HUDEP-2 (cell line): Measurements from ENCODE around the gene TRIM72.

Experiments used
- DNase-seq, 76 experiments: peaks; one replicate each; lab custom pipeline; 2025; ENCODE audit not compliant: unreplicated experiment in 76 of 76; lab: John Stamatoyannopoulos, UW

TRIM72 gene, protein sequence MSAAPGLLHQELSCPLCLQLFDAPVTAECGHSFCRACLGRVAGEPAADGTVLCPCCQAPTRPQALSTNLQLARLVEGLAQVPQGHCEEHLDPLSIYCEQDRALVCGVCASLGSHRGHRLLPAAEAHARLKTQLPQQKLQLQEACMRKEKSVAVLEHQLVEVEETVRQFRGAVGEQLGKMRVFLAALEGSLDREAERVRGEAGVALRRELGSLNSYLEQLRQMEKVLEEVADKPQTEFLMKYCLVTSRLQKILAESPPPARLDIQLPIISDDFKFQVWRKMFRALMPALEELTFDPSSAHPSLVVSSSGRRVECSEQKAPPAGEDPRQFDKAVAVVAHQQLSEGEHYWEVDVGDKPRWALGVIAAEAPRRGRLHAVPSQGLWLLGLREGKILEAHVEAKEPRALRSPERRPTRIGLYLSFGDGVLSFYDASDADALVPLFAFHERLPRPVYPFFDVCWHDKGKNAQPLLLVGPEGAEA

DNA sequence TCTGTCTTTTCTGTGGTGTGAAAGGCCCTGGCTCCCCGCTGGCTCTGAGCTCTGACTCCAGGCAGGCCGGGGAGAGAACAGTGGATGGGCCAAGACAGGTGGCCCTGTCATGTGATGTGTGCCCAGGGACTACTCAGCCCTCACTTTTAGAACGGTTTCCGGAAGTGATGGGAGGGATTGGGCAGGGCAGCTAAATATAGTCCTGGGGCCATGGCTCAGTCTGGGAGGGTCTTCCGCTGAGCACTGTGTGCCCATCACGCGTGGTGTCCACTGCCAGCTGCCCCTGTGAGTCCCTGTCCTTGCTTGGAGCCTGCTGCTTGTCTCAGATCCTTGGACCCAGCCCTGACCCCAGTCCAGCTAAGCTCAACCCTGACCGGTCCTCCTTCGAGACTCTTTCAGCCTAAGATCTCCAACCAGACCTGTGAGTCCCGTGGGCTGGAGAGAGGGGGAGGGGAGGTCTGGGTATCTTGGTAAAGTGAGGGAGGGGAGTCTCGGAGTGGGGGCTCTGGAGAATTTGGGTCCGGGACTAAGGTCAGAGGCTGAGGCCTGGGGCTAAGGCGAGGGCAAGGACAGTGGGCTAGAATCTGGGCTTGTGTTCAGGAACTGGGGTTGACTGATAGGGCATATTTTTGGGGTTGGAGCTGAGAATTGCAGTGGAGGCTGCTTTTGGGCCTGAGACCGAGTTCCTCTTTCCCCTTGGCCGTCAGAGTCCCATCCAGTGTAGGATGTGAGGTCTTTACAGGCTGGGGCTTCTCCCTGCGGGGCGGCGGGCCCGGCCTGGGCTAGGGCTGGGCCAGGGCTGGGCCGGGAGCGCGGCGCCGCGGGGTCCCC, at the start of gene TRIM72:
Gene TRIM72 (plus strand): TSS at position 243 of the 831 bp plus-strand sequence. CDS start 620 bp downstream, outside the sequence.
- no peak for DNase-seq

DNA sequence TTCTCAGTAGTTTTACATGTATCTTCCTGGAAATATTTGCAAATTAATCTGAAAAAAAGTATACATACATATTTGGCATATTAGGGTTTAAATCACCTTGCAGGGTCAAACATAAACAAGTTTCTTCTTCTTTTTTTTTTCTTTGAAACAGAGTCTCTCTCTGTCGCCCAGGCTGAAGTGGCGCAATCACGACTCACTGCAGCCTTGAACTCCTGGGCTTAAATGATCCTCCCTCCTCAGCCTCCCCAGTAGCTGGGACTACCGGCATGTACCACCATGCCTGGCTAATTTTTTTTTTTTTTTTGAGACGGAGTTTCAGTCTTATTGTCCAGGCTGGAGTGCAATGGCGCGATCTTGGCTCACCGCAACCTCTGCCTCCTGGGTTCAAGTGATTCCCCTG, 46.6 kb upstream of the TRIM72 start:
- no peak for DNase-seq

DNA sequence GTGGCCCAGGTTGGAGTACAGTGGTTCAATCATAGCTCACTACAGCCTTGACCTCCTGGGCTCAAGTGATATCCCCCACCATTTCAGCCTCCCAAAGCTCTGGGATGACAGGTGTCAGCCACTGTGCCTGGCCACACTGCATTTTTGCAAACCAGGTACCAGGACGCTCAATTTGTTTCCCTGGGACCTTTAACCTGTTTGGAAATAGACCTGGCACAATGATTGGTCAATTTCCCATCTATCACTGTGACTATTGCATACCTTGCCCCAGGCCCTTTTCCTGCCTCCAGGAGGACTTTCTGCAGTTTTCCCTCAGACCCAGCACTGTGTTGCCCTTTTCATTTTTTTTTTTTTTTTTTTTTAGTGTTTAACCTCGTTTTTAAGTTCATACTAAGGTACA, 45.1 kb upstream of the TRIM72 start:
- no peak for DNase-seq

DNA sequence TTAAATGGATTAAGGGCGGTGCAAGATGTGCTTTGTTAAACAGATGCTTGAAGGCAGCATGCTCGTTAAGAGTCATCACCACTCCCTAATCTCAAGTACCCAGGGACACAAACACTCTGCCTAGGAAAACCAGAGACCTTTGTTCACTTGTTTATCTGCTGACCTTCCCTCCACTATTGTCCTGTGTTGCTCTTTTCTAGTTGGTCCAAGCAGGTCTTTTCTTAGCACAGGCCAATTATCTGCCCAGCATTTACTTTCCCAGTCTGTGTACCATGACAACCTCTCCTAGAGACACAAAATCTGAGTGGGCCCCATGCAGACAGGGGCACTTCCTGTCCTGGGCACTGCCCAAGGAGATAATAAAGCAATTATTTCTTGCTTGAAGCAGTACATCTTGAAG, 43.9 kb upstream of the TRIM72 start:
- DNase-seq: peak in 3 of 76 experiments; percentile 3 to 30 (median 7)

DNA sequence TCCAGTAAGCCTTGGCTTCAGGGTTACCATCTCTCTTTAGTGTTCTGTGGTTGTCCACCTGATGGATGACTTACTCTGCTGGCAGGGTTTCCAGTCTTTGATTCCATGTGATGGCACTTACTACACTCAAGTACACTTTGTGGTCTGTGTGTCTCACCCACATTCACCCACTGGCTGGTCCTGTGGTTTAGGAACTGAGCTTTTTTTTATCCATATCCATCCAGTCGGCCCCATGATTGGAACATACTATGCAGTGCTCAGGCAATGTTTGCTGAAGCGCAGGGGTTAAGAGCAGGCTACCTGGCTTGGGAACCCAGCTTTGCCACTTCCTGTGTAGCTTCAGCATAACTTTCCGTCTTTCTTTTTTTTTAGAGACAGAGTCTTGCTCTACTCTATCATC, 36.8 kb upstream of the TRIM72 start:
- peak in 11 of 76 experiments; percentile 3 to 57 (median 23) for DNase-seq

DNA sequence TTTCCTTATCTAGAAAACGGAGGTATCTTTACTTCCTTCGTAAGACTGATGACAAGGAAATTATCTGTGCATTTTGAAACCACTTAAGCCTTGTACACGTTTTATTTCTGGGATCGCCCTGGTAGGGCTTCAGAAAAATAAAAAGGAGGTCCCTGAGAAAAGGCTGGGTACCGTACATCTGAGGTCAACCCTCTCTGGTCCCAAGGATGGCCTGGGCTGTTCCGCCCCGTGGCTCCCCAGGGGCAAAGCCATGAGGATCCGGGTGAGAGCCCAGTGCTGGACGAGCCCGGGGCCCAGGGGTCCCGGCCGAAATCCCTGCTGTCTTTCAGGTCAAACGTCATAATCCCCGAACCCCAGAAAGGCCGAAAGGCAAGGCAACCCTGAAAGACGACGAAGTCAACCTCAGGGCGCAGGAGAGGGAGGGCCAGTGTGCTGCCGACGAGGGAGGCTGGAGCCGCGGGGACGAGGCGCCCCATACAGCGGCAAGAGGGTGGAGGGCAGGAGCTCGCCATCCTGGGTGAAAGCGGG, 34.6 kb upstream of the TRIM72 start:
- DNase-seq: no peak

DNA sequence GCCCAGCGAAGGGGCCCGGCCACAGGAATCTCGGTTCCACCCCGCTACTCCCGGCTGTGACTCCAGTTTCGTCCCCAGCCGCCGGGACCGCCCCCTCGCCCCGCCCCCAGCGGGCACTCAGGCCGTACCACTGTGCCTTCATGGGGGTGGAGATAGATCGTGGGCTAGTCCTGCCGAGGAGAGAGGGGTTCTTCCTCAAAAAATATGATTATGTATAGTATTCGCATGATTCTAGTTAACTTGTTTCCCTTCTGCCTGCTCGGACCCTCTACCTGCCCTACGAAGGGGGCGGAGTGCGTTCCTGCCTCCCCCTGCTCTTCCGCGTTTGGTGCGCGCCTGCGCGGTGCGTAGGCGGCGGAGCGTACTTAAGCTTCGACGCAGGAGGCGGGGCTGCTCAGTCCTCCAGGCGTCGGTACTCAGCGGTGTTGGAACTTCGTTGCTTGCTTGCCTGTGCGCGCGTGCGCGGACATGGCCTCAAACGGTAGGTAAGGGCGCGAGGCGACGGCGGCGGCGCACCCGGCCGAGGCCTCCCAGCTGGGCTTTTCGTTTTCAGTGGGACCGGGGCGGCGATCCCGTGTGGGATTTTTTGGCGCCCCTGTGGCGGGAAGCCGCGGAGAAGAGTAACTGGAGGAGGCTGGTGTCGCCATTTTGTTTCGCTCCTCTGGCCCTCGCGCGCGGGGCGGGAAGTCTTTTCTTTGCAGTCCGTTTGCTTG, 34.0 kb upstream of the TRIM72 start, which contains the start of gene FUS:
Gene FUS (plus strand): TSS at position 393 of the 713 bp plus-strand sequence. CDS start 76 bp downstream, at position 469.
- DNase-seq: peak in 70 of 76 experiments; percentile 26 to 99 (median 76)

DNA sequence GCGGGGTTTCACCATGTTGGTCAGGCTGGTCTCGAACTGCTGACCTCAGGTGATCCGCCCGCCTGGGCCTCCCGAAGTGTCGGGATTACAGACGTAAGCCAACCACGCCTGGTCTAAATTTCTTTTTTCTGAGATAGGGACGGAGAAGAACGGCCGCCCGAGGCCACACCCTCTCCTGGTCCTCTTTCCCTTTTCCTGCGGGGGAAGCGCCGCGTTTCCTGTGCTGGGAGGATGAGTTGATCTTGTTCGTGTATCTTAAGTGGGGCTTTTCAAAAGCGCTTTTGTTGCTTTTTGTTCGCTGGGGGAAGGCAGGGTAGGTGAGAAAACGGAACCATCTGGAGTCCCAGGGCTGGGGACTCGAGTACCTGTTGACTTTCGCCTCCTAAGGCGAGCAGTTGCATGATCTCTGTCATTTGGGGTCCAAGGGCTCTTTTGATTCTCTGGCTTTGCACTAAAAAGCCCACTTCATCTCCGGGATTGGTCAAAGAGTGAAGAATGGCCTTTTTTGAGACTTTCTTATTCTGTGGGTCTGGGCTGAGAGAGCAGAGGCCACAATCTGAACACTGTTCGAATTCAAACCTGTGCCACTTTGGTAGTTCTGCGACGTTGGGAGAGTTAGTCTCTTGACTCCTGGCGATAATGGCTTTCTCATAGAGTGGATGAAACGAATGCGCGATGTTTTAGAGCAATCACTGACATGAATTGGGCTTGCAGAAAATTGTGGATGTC, 32.7 kb upstream of the TRIM72 start:
- peak in 32 of 76 experiments; percentile 16 to 51 (median 29) for DNase-seq

DNA sequence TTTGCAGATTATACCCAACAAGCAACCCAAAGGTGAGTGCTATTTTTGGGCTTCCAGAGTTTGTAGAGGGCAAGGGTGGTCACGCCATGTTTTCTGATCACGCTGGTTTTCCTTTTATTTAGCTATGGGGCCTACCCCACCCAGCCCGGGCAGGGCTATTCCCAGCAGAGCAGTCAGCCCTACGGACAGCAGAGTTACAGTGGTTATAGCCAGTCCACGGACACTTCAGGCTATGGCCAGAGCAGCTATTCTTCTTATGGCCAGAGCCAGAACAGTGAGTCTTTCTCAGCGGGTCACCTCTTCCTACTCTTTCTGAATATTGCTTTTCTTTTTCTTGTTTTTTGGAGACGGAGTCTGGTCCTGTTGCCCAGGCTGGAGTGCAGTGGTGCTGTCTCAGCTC, 31.5 kb upstream of the TRIM72 start:
- DNase-seq: no peak

DNA sequence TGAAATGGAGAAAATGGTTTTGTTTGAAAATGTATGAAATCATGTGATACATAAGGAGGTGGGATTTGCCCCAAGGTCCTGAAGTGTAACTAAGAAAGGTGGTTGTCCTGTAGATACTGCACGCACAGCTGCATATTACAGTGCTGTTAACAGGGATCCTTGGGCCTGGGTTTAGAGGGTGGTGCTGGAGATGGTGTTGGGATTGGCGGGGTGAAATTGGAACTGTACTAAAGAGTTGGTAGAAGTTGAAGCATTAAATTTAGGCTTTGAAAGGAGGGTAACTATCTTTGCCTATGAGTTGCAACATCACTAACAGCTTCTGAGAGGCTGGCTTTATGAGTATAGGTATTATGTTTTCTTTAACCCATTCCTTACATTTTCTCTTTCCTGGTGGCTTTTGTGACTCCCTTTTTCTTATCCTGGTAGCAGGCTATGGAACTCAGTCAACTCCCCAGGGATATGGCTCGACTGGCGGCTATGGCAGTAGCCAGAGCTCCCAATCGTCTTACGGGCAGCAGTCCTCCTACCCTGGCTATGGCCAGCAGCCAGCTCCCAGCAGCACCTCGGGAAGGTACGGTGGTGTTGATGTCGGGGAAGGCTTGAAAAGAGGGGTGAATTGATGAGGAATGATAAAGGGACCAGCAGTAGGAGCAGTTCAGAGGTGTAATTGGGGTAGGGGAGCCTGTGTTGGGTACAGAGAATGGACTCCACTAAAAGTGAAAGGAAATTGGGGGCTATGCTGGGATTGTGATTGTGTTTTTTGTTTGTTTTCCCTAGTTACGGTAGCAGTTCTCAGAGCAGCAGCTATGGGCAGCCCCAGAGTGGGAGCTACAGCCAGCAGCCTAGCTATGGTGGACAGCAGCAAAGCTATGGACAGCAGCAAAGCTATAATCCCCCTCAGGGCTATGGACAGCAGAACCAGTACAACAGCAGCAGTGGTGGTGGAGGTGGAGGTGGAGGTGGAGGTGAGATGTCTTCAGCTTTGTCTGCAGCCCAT, 30.2 kb upstream of the TRIM72 start:
- no peak for DNase-seq

DNA sequence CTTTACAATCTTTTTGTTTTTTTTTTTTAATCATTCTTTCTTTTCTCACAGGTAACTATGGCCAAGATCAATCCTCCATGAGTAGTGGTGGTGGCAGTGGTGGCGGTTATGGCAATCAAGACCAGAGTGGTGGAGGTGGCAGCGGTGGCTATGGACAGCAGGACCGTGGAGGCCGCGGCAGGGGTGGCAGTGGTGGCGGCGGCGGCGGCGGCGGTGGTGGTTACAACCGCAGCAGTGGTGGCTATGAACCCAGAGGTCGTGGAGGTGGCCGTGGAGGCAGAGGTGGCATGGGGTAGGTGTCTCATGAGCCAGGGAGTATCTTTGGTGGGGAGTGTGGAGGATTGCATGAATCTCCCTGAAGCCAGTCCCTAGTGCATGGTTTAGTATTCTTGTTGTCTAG, 29.0 kb upstream of the TRIM72 start:
- DNase-seq: no peak

DNA sequence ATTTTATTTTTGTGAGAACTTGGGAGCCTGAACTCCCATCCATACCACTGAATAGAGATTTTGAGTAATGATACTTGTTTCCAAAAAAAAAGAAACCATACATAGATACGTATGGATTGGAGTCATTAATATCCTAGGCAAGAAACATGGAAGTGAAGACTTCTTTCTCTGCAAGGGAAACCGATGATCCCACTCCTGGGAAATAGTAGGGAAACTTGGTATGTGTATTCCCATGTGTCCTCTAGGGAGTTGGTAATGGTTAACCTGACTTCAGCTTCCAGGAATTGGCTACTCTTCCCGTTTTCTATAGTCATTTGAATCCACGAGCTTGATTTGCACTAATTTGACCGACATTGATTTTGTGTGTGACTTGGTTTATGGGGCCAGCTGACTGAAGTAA, 28.6 kb upstream of the TRIM72 start:
- no peak for DNase-seq

DNA sequence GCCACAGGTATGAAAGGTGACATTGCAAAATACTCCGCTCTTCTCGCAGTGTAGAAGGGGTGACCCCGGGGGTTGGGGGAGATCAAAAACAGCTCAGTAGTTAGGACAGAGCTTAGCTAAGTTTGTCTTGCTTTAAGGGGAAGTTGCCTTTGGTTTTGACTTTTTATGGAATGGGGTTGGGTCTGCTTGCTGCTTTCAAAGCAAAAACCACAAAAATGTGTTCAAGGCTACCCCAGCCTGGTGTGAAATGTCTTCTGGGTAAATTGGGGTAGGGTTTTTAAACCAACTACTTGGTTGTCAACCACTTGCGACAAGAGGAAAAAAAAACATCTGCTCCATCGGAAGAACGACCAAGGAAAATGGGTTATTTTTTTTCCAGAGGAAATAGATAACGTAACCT, 27.7 kb upstream of the TRIM72 start:
- no peak for DNase-seq

DNA sequence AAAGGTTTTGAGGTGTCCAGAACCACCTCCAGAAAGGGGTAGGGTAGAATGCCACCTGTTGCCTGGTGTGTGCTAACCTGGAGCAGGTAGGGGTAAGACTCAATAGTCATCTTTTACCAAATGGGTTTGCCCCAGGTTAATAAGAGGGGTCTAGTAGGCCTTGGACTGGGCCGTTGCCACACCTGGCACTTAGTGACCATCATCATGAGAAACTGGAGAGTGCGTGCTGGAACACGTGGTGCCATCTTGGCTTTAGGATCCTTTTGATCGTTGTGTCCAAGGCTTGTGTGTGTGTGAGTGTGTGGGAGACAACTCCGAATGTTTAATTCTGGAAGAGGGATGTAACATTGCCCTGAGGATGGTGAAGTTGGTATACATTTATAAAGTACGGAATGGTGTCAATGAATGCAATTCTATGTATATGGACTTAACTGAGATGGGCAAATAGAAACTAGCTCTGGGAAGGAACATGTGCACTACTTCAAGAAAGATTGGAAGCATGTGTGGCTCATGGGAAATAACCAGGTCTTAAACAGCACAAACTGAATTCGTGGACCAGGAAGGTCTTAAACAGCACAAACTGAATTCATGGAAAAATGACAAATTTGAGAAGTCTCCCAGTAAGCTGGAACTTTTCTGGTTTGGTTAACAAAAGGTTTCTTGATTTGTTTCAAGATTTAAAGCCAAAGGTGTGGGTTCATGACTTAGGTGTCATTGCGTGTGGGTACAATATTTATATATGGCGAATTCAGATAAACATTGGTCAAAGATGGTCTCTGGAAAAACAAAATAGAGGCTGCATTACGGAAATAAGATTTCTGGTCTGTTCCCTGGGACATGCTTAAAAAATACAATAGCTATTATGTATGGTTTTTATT, 26.8 kb upstream of the TRIM72 start:
- no peak for DNase-seq

DNA sequence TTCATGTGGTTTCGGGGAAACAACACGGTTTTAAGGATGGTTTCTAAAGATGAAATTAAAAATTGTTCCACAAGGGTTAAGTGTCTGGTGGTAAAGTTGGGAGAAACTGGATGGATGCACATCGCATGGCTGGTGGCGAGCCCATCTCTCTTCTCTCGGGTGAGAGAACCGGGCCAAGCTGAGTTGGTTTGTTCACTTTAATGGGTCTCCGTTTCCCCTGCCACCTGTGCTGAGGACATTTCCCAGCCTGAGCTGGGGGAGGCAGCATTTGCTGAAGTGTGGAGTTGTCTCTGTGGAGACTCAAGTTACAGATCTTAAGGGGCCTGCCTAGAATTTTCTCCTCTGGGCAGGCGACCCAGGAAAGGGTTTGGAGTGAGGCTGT, 26.1 kb upstream of the TRIM72 start:
- no peak for DNase-seq

DNA sequence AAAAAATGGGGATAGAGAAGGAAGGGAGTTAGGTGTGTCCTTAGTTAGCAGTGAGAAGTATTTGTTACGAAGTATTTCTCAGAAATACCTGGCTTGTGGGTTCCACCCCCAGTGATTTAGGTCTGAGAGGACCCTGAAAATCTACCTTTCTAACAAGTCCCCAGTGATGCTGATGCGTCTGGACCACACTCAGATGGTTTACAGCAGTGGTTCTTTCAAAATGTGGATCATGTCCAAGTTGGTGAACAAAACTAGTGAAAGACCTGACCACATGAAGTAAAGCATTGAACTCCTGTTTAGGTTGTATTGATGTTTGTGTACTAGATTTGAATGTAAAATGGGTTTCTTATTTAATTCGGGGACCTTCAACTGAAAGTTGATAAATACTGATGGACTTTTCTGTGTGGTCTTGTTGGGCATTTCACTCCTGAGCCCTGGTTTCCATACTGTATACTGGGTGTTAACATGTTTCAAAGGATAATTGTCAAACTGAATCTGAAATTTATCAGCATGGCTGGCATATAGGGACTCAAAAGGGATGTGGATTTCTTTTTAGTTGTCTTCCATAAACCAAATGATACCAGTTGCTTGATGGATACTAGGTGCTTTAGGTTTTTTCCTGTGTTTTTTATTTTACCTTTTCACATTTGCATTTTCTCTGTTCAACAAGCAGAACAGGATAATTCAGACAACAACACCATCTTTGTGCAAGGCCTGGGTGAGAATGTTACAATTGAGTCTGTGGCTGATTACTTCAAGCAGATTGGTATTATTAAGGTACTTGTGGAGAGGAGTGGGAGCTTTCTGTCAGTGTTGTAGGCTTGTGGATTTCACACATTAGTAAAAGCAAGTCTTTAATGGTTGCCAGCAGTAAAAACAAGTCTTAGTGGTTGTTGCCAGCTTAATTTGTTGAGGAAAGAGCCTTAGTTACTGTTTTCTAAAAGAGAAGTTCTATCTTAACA, 25.2 kb upstream of the TRIM72 start:
- DNase-seq: no peak

DNA sequence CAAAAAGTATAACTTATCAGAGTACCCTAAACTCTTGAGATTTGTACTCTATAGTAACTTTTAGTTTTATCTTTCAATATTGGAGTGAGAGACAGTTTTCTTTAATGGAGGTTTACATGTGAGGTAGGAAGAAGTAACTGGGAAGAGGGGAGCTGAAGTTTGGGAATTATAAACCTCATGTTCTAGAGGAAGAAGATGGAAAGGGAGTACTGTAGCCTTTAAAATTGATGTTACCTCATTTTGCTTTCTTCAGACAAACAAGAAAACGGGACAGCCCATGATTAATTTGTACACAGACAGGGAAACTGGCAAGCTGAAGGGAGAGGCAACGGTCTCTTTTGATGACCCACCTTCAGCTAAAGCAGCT, 24.5 kb upstream of the TRIM72 start:
- DNase-seq: no peak
